ENCODE data around the gene CCNG1. TPM values are rescaled to one million over a fixed set of nuclear protein-coding genes. Genes with fewer than 3 reads are reported as not detected.
"Not testable (repeated sequence)": the region's sequence is repeated elsewhere in the genome, so short reads cannot be mapped to it uniquely, and the experiment has no call there.

CCNG1 gene
- total RNA-seq, 1 donor = 319 TPM

- DNase-seq (ENCODE audit: low read depth) = no peak
- no peak overlapping the region for H3K4me3 ChIP-seq (ENCODE audit: low read depth, low read length)
- TF ChIP-seq CTCF (IDR thresholded peaks at IDR 0.05; ENCODE audit: insufficient read depth, low read depth, low read length) = no peak
Observed at GRCh38 chr5:163424836-163425235, 12.6 kb upstream of the CCNG1 start.

GRCh38 chr5:163426128-163426527 is 11.3 kb upstream of the CCNG1 start:
- DNase-seq (ENCODE audit: low read depth); H3K4me3 ChIP-seq (ENCODE audit: low read depth, low read length): not testable (repeated sequence)

- H3K4me3 ChIP-seq (ENCODE audit: low read depth, low read length) = no peak overlapping the region
- no peak for DNase-seq (ENCODE audit: low read depth)
- no peak for TF ChIP-seq CTCF (IDR thresholded peaks at IDR 0.05; ENCODE audit: insufficient read depth, low read depth, low read length)
Observed at GRCh38 chr5:163432544-163432943, 4.9 kb upstream of the CCNG1 start.

GRCh38 chr5:163433271-163433670 is 4.1 kb upstream of the CCNG1 start:
- DNase-seq (ENCODE audit: low read depth) = no peak
- H3K4me3 ChIP-seq (ENCODE audit: low read depth, low read length) = no peak overlapping the region
- TF ChIP-seq CTCF (IDR thresholded peaks at IDR 0.05; ENCODE audit: insufficient read depth, low read depth, low read length) = no peak

GRCh38 chr5:163434401-163434866 is 3.0 kb upstream of the CCNG1 start:
- DNase-seq (ENCODE audit: low read depth) = peak; percentile 11
- no peak overlapping the region for H3K4me3 ChIP-seq (ENCODE audit: low read depth, low read length)
- no peak for TF ChIP-seq CTCF (IDR thresholded peaks at IDR 0.05; ENCODE audit: insufficient read depth, low read depth, low read length)

- H3K4me3 ChIP-seq (ENCODE audit: low read depth, low read length) = peak overlapping the region; percentile 99
- DNase-seq (ENCODE audit: low read depth) = no peak
- no peak for TF ChIP-seq CTCF (IDR thresholded peaks at IDR 0.05; ENCODE audit: insufficient read depth, low read depth, low read length)
Observed at GRCh38 chr5:163436515-163436914, 880 bp upstream of the CCNG1 start.

GRCh38 chr5:163437011-163437308 is 435 bp upstream of the CCNG1 start:
- no peak for DNase-seq (ENCODE audit: low read depth)
- no peak for TF ChIP-seq CTCF (IDR thresholded peaks at IDR 0.05; ENCODE audit: insufficient read depth, low read depth, low read length)
- H3K4me3 ChIP-seq (ENCODE audit: low read depth, low read length) = peak overlapping the region; percentile 99

GRCh38 chr5:163439092-163439425 is 1.7 kb downstream of the CCNG1 start:
- H3K4me3 ChIP-seq (ENCODE audit: low read depth, low read length) = peak overlapping the region; percentile 99
- no peak for TF ChIP-seq CTCF (IDR thresholded peaks at IDR 0.05; ENCODE audit: insufficient read depth, low read depth, low read length)
- peak; percentile 24 for DNase-seq (ENCODE audit: low read depth)

All from fibroblast of villous mesenchyme (primary cell).